GM10266 (cell line): ENCODE data around the gene ELMO2.
A peak's percentile ranks its signal among the peaks of the same experiment; 100 is the strongest.

Source experiments
- DNase-seq: peaks from one replicate; pipeline ENCODE4 v3.0.0; 2012; ENCODE audit errors: extremely low spot score
- CTCF ChIP-seq: IDR thresholded peaks from 2 replicates; pipeline ENCODE4 v1.5.1; 2012; ENCODE audit warnings: mild to moderate bottlenecking, low read depth; ENCODE audit not compliant: control insufficient read depth, insufficient read depth; ENCODE audit errors: missing control alignments

ELMO2 gene

GRCh38 chr20:46406200-46406985, at the start of gene ELMO2:
ELMO2 (minus strand) TSS chr20:46406615; CDS start chr20:46394482, 12,133 bp downstream.
- peak; percentile 93 for DNase-seq
- TF ChIP-seq CTCF: no peak

GRCh38 chr20:46455729-46456128, 49.3 kb upstream of the ELMO2 start:
- DNase-seq: no peak
- TF ChIP-seq CTCF: no peak

GRCh38 chr20:46446851-46447250, 40.4 kb upstream of the ELMO2 start:
- DNase-seq: no peak
- no peak for TF ChIP-seq CTCF

- no peak for TF ChIP-seq CTCF
- DNase-seq: no peak
These were observed 33.4 kb upstream of the ELMO2 start for GRCh38 chr20:46439837-46440236.

- TF ChIP-seq CTCF: peak; percentile 16
- DNase-seq: peak; percentile 30
These were observed 31.8 kb upstream of the ELMO2 start for GRCh38 chr20:46438156-46438750.

GRCh38 chr20:46435146-46435545, 28.7 kb upstream of the ELMO2 start:
- no peak for DNase-seq
- no peak for TF ChIP-seq CTCF

GRCh38 chr20:46434597-46434996, 28.2 kb upstream of the ELMO2 start:
- no peak for TF ChIP-seq CTCF

More at GRCh38 chr20:46434597-46434996, 28.2 kb upstream of the ELMO2 start:
- DNase-seq: no peak
